Stimulated activated CD4-positive, alpha-beta T cell treated with anti-CD3 and anti-CD28 coated beads, TNF-alpha, amount 100 ng/mL, for 4 hours (primary cell): ENCODE data around the gene PDE4D.
"Not testable (repeated sequence)": the region's sequence is repeated elsewhere in the genome, so short reads cannot be mapped to it uniquely, and the experiment has no call there.

ENCODE experiments used
- DNase-seq, 3 experiments: peaks; one replicate each; pipeline ENCODE4 v3.0.0-alpha.2; 2020; ENCODE audit warnings: low read depth in 3 of 3

Gene PDE4D

DNA sequence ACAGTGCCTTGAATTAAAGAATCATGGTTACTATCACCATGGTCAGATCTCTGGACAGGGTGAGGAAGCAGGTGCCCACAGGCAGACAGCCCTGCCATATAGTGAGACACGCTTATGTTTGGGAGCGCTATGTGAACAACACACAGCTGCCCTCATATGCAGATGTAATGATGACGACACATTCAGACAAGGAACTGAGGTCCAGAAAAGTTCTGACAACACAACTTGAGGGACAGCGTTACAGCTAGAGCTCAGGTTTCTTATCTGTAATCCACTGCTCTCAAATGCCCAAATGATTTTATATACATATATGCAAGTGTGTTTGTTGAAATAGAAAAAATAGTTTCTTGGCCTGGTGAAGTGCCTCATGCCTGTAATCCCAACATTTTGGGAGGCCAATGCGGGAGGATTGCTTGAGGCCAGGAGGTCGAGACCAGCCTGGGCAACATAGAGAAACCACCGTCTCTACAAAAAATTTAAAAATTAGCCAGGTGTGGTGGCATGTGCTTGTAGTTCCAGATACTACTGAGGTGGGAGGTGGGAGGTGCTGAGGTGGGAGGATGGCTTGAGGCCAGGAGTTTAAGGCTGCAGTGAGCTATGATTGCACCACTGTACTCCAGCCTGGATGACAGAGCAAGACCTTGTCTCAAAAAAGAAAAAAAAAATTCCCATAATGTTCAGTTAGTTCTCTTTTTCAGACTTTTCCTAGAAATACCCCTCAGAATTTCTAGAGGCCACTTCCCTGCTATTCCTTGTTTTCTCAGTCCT is 887.4 kb downstream of the PDE4D start:
- no peak for DNase-seq

DNA sequence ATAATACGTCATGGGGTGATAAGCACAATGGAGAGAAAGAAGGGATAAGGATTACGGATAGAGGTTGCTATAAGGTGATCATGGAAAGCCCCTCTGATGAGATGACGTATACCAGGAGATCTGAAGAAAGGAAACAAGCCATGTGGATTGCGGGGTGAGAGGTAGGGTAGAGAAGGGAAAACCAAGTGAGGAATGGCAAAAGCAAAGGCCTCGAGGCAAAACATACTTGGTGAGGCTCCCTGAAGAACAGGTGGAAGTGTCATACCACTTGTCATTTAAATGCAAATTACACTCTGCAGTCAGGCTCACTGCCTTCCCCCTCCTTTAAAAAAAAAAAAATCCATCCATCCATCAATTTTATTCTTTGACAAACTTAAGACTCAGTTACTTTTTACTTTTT is 889.9 kb downstream of the PDE4D start:
- no peak for DNase-seq

DNA sequence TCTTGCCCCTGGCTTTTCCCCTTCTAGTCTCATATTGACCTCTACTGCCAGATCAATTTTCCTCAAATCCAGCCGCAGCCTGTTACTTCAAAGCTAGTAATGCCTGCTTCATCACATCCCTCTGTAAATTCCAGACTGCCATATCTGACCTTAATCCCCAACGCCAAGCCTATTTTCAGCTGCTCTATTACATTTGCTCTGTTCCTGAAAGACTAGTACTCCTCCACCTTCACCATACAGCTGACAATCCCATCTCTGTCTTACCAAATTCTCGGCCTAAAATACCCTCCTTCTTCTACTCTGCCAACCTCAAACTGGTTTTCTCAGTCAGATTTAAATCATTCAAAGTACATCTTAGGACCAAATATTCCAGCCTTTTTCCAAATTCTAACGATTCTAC is 890.4 kb downstream of the PDE4D start:
- no peak for DNase-seq

DNA sequence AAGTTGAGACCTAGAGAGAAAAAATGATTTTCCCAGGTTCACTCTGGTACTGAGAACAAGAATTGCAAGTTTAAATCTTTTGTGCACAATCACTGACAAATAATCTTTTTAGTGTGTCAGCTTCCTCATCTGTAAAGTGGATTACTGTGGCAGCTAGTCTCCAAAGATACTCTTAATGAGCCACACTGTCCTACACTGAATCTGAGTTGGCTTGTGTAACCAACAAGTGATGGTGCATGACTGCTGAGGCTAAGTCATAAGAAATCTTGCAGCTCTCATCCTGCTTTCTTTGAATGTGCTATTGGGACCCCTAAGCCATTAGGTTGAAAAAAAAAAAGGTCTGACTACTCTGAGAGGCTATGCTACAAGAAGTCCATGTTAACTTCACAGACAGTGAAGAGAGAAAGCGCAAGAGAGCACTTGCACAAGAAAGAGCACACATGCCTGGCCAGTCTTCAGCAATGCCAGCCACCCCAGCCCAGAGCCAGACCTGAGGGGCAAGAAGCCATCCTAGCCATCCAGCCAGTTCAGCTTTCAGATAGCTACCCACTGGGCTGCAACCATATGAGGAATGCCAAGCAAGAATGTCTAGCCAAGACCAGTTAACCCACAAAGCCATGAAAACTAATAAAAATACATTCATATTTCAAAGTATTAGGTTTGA is 891.2 kb downstream of the PDE4D start:
- no peak for DNase-seq

DNA sequence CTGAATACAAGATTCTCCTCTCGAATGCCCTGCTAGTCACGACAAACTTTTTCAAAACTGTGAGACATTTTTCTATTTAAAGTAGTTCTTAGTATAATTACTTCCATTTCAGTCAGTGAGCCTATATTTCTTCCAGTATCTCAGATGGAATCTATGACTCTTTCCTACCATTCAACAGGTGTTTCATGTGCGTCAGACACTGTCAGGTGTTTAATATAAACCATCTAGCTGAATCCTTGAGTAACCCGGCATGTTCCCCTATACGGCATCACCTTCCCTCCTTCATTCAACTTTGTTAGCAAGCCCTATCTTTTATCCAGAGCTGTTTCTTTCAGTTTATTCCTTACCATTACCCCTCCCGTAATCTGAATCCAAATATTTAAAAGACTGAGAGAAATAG is 891.8 kb downstream of the PDE4D start:
- DNase-seq = no peak

DNA sequence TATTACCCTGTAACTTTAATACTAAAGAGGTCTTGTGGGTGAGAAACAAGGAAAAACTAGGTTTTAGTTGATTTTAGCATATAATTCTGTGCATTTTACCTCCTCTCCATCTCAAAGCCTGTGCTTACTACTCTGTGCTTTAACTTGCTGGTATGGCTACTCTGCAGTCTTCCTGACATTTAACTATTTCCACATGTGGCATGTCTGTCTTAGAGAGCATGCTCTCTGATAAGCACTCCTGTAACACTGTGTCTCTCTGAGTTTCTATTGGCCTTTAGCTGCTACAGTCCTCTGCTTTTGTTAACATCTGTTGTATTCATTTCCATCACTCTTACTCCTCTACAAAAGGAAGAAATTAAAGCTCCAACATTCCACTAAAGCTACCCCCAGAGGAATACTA is 892.4 kb downstream of the PDE4D start:
- DNase-seq = no peak

DNA sequence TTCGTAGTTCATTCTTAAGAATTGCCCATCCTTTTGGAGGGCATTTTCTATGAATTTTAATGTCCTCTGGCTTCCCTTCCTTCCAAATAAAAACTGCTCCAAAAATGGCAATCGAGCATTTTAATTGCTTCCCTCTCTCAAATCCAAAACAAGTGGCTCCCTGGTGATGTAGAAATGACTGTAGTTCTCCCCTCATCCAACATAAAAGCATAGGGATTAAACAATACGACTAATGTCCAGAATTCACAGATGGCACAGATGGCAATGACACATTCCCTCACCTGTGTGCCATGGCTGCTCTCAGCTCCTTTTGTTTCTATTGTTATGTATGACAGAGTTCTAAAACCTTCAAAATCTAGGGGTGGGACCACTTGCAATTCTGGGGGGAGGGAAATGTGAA is 893.3 kb downstream of the PDE4D start:
- no peak for DNase-seq

DNA sequence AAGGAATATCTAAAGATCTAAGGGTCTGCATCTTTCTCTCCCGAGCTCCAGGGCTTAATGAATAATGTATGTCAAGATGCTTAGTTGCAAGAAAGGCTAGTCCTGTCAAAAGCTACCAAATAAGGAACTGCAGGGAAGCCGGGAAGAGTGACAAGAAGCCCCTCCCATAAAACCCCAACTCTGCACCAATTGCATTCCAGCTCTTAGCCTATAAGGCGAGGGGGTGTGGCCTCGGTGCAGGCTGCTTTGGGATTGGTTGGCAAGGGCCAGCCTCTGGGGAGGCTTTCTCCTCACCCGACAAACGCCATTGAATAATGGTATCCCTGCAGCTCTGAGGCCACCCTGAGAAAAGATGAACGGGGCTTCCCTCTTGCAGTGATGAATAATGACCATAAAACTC is 893.7 kb downstream of the PDE4D start:
- no peak for DNase-seq

DNA sequence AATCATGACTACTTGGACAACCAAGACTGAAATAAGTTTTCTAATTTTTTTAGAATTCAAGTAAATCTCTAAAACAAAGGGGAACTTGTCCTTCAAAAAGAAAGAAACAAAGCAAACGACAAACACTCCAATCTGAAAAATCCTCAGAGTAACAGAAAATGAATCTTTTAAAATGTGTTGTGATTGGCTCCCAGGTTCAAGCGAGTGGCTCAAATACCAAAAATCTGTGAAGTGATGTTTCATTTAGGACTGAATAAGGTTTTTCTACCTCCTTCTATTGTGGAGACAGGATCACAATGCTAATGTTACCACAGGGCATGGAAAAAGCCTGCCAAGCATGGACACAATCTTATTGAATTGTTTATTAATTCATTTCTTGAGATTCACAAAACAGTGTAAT is 895.0 kb downstream of the PDE4D start:
- DNase-seq = no peak

DNA sequence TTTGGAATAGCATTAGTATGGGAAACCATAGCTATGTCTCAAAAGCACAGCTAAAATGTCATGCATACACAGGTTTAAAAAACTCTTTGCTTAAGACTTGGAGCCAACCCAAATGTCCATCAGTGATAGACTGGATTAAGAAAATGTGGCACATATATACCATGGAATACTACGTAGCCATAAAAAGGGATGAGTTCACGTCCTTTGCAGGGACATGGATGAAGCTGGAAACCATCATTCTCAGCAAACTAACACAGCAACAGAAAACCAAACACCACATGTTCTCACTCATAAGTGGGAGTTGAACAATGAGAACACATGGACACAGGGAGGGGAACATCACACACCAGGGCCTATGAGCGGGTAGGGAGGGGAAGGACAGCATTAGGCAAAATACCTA is 897.7 kb downstream of the PDE4D start:
- DNase-seq = not testable (repeated sequence)

DNA sequence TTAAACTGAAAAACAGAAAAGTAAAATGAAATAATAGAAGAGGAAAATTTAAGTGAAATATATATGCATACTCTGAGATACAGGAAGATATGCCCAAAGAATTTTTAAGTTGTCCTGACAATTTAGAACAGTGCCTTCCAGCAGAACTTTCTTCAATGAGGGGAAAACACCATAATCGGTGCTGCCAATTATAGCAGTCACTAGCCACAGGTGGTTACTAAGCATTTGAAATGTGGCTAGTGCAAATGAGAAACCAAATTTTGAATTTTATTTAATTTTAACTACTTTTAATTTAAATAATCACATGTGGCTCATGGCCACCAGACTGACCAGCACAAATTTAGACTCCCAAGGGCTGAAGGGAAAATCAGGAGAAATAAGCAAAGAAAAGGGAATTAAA is 900.1 kb downstream of the PDE4D start:
- DNase-seq = no peak

DNA sequence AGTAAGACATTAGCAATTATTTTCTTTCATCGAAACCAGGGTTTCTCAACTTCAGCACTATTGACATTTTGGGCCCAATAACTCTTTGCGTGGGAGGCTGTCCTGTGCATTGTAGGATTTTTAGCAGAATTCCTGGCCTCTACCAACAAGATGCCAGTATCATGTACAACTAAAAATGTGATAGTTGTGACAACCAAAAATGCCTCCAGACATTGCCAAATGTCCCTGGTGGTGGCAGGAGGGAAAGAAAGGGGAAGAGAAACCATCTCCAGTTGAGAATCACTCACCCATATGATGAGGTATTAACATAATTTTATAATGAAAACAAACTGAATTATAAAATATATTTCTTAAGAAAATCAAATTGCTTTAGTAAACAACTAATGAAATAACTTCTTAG is 904.6 kb downstream of the PDE4D start:
- no peak for DNase-seq

DNA sequence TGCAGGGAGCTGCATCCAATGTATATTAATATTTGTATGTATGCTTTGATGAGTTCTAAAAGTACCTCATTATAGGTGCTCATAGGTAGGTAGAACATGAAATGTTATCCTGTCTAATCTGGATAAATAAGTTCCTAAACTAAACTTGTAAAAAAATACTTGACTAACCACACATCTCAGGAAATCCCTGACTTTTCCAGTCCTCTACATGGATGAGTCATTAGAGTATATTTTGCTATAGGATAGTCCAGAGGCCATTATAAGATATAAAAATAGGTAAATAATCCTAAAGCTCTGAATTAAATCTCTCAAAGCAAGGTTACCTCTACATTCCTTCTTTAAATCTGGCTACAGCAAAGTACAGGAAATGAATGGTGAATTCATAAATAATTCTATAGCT is 906.3 kb downstream of the PDE4D start:
- DNase-seq = no peak

DNA sequence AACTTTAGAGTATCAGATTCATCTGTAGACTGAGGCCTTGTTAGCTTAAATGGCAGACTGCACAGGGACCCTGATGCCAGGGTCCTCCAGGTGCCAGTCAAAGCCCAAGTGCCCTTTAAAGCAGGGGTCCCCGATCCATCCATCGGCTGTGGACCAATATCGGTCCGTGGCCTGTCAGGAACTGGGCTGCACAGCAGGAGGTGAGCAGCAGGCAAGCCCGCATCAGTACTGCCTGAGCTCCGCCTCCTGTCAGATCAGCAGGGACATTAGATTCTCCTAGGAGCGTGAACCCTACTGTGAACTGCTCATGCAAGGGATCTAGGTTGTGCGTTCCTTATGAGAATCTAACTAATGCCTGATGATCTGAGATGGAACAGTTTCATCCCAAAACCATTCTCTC is 907.2 kb downstream of the PDE4D start:
- no peak for DNase-seq

DNA sequence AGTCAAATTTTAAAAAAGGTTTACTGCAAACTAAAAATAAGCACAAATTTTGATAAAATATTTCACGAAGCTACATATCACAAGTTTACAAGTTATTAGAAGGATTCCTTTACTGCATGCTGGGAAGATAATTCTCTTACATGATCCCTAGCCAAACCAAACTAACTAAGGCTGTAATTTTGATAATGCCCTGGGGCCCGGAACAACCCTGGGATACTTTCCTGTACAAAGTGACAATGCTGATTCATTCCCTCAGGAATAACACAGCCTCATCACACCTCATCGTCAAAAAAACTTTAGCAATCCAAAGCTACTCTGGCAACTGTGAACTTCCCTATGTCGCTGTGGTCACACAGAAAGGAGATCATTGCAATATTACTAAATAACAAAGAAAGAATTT is 907.8 kb downstream of the PDE4D start:
- DNase-seq = no peak

DNA sequence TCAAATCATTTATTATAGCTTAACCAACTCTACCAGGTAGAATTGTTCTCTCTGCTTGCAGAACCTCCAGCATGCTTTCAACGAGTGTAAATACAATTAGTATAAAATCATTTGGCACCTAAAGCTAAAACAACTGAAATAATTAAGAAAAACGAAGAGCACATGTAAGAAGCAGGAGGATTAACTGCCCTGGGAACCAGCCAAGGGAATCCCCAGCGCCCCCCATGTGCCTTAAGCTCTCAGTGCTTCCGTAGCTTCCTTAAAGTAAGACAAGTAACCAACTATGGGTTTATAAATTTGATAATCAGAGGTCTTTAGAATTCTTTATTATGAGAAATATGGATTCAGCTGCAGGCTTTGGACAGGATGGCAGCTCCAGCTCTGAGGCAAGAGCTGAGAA is 908.2 kb downstream of the PDE4D start:
- DNase-seq = no peak

DNA sequence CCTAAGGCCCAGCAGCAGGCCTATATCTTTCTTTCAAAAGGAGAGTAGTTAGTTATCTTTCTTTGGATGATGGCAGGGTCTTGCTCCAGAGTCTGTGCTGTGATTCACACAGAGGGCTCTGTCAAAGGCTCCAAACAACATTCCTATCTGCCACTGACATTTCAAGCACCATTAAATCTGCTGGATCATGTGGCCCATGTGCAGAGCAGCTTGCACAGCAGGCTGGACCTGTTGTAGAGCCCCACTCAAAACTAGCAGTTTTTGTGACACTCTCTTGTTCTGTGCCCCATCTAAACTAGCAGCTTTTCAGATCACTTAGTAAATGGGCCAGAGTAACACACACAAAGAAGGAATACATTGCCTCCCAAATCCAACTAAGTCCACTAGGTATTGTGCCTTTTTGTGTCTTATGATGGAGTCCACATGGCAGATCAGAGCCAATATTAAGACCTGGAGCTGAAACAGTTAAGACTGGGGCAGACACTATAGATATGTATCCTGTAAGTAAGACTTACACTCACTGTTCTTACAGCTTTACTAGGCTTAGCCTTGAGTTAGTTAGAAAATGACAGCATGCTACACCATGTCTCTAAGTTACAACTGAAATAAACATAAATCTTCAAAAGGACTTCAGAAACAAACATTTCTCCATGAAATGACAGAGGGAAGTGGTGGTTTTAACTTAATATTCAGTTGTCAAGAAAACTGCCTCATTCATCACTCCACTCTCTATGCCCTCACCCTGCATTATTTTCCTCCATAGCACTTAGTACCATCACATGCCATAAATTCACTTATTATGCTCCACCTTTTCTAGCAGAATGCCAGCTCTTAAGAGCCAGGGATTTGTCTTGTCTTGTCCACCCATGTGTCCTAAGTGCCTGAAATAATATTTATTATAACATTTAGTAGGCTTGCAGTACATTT is 909.7 kb downstream of the PDE4D start:
- no peak for DNase-seq

DNA sequence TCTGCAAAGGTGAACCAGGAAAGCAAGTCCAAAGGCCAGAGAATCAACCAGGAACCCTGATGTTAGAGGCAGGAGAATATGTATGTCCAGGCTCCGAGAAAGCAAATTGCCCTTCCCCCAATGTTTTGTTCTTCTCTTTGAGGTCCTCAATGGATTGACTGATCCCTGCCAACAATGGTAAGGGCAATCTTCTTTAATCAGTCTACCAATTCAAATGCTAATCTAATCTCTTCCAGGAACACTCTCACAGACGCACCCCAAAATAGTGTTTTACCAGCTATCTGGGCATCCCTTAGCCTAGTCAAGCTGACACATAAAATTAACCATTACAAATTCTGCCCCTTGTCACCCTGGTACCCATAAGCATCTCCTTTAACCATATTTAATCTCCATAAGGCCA is 912.6 kb downstream of the PDE4D start:
- DNase-seq = no peak

DNA sequence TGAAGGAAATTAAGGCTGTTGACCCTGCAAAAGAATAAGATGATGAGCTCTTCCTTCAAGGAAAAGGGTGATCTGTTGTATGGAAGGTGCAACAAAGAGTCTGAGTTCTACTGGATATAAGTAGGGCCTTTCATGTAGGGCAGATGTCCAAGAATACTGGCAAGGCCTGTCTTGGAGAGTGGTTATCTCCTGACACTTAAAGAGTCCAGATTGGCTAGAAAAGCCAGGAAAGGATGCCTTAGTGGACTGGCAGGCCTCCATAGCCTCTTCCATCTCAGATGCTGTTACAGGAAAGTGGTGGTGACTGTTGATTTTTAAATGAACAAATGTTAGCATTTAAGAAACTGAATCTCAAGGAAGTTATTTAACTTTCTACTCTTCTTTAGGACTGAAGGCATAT is 914.4 kb downstream of the PDE4D start:
- no peak for DNase-seq

DNA sequence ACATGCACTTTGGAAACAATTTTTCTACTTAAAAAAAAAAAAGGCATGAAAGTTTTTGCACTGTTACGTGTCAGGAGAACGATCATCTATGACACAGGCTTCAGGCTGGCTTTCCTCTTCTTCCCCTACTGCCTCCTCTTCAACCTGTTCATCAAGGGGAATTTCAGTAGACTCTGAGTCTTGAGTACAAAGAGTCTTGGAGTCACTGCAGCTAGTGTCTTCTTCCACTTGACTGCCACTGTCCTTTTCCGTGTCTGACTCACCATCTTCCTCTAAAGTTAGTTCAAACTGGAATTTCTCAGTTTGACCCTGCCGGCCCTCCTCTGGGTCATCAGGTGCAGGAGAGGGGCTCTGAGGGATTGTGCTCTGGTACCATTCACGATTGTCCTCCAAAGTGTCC is 918.9 kb downstream of the PDE4D start:
- DNase-seq = no peak

DNA sequence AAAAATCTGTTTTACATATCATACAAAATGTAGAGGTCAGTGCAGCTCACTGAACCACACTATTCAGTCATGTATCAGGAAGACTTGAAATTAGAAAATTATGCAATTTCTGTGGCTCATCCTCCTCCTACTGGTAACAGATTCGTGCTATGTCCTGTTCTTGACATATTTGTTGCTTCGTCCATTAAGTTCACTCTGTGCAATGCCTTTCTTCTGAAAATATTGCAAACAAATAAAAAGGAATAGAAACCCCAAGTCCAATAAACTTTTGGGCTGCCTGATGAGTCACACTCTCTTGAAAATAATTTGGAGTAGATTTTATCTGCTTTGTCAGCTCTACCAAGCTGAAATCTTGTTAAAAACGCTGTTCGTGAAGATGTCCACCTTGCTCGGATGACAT is 919.4 kb downstream of the PDE4D start:
- no peak for DNase-seq

DNA sequence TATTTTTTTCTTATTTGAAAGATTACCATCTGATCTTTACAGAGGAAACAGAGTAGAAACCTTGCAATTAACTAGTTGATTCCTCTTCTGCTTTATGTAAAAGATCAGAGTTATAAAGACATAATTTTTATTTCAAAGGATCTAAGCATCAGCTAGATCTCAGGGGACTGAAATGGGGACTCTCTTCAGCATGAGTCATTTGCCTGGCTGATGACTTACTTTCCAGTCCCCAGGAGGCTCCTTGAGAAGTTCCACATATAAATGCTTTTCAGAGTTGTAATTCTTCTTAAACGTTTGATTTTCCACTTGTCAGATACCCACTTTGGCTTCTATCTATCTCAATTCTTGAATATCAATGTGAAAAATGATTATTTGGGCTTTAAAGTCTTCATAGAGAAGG is 921.2 kb downstream of the PDE4D start:
- no peak for DNase-seq

DNA sequence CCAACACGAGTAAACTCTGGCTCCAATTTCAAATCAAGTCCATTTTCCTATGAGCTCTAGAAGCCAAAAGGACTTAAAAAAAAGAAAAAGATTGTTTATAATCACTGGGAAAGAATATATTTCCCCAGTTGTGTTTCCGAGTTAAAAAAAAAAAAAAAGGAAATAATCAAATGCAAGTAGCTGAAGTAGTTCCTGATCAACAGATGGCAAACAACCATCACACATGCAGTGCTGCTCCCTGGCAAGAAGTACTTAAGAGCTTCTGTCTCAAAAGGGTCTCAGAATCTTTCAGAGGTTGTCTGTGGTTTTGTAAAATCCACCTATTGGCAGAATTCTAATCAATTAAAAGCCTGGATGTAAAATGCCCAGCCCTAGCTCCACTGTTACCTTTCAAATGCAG is 922.8 kb downstream of the PDE4D start:
- DNase-seq = no peak
